ENCODE data around the gene GAS2L3. TPM values are rescaled to one million over a fixed set of nuclear protein-coding genes. Genes with fewer than 3 reads are reported as not detected.
A peak's percentile ranks its signal among the peaks of the same experiment; 100 is the strongest.

Gene GAS2L3
- total RNA-seq, 1 experiment from 2014 or later = 33.0 TPM

DNA sequence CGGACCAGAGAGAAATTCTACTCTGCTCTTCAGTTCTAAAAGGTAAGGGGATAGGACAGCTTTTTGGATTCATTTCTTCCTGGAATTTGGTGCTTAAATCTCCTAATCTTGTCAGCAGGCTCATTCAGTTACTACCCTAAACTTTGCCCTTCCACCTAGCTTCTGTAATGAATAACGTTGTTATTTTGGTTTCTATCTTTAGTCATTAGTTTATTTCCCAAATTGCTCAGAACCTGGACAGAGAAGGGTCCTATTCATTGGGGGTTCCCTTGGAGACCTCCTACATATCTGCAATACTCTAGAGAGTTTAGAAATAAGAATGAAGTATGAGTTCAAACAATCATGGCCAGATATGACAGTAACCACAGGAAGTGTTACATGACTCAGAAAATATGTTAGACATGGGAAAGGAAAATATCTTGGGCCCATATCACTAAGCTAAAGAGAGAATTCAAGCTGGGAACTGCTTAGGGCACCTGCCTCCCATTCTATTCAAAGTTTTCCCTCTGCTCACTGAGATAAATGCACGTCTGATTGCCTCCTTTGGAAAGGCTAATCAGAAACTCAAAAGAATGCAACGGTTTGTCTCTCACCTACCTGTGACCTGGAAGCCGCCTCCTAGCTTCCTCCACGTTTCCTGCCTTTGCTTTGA, 87.9 kb downstream of the GAS2L3 start:
- peak; percentile 15 for DNase-seq (ENCODE audit: low spot score)

DNA sequence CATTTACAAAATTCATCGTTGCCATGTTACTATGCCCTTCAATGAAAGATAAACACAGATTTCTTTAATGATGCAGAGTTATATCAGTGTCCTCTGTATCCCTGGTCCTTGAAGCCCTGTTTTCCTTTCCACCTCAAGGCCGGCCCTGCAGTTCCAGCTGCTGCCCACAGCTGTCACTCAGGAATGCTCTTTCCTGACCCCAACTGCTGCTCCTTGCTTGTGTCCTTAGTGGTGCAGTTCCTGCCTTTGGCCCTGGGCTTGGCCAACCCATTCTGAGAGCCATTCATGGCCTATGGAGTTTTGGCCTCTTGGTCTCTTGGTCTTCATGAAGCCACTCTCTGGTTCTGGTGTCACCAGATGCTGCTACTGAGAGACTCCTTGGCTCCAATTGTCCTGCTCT, 93.1 kb downstream of the GAS2L3 start:
- DNase-seq (ENCODE audit: low spot score) = no peak

DNA sequence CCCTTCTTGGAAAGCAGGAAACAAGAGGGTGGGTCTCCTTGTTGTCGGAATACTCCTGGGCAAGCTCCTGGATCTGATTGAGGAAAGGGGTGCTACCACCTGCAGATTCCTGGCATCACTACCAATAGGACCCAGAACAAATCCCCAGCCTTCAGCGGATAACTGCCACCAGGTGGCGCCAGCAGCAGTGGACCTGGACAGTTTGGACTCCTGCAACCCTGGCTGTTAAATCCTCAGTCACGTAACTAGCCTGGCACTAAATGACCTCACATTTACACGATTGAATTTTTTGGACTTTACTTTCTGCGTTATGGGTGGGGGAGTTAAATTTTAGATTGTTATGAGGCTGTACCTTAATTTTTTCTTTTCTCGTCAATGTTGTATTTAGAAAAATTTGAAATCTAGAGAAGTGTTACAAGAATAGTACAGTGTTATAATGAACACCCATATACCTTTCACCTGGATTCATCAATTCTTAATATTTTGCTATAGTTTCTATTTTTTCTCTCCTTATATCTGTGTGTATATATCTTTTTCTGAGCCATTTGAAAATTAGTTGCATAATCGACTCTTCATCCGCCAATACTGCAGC, 95.6 kb downstream of the GAS2L3 start:
- DNase-seq (ENCODE audit: low spot score) = peak; percentile 66

DNA sequence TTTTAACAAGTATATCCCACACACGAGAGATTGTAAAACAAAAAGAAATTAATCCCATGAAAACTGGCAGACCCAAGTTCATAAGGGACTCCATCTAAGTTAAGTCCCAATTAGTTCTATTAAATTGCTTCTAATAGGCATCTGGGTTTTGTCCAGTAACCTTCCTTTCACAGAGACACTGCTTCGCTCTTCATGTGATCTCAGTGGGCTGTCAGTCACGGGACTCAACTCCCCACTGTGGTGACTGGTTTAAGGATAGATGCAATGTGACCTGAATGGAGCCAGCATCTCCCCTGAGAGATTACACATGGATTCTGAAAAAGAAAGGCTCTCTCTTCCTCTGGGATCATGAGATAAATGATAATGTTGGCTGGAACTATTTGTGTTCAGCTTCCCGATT, 96.4 kb downstream of the GAS2L3 start:
- no peak for DNase-seq (ENCODE audit: low spot score)

DNA sequence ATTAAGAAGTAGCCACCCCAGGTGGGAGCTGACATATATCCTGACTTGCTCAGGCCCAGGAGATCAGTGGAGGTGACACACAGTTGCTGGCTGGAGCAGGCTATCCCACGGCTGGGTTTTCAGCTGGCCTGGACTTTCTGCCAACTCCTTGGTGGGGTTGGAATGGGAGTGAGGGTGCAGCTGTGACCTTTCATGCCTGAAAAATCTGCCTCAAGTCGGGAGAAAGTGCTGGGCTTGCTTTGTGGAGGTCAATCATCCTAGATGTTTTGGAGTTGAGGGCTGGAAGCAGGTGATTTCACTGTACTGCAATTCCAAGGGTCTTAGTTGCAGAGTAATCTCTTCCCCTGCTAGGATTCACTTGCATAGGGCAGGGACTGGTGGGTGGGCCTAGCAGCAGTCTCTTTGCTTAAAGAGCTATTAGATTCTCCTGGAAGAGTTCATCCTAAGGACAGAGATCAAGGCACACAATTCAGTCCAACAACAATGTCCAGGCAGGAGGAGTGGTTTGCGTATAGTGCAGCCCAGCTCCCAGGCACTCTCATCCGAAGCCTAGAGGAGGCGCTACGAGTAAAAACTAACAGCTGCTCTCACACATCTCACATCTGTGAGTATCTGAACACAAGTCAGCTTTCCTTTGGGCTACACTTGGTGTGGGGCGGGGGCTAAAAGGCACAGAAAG, 98.1 kb downstream of the GAS2L3 start:
- DNase-seq (ENCODE audit: low spot score) = no peak

DNA sequence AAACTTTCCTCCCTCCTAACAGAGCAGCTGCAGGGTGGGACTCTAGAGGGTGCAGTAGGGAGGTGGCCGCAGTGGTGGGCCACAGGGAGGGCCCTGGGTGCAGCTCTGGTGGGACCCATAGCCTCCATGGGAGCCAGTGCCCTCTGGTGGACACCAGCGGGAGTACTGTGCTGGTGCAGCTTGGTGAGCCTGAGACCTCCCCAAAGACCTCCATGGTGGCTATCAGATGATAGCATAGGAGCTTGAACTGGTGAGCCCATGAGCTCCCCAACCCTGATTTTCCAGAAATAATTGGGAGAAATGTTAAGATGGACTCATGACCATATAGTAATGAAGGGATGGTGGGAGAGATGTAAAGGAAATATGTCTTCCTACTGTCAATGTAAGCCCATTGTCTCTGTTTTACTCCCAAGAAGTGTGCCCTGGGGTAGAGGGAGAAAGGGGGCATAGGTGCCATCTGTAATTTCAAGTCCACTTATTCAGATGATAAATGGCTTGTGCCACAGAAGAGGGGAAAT, 98.7 kb downstream of the GAS2L3 start:
- DNase-seq (ENCODE audit: low spot score) = no peak

DNA sequence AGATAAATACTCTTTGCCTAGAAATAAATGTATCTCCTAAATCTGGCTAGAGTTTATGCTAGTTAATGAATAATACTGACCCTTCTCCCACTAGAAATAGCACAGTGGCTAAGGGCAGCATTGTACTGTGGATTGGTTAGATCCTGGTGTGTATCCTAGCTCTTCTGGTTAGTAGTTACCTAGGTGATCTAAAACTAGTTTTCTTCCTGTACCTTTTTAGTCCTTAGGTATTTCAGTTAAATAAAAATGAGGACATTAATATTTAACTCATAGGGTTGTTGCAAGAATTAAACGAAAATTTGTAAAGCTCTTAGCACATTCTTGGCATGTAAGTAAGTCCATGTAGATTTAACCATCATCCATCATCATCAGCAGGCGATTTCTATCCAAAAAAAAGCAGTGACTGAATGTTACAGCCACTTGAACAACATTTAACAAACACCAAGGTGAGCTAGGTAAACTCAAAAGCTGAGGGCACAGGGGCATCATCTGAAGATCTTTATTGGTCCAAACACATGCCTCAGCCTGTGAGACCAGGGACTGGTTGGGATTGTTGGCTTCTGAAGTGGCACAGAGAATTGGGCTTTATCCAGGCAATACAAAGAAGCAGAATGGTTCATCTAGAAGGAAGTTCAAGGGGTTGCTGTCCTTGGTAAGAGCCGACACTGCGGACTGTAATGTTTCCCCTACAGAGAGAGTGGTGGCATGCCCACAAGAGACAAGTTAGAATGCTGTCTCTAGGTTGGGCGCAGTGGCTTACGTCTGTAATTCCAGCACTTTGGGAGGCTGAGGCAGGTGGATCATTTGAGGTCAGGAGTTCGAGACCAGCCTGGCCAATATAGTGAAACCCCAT, 100.8 kb downstream of the GAS2L3 start:
- no peak for DNase-seq (ENCODE audit: low spot score)

Other genes with a start within 250 kb of the GAS2L3 start
- gene SLC17A8, start 216.6 kb upstream of the GAS2L3 start, total RNA-seq (2014; rRNA removed; shearing (Covaris generic)) = not detected in 2 replicates
- gene NR1H4, start 99.8 kb upstream of the GAS2L3 start, total RNA-seq (2014; rRNA removed; shearing (Covaris generic)) = 0.17 and 0.53 TPM in 2 replicates
- gene ANO4, start 221.1 kb downstream of the GAS2L3 start, total RNA-seq (2014; rRNA removed; shearing (Covaris generic)) = 0.17 TPM in 1 of 2 replicates, not detected in the other